DND-41 (cell line): Measurements from ENCODE around the gene PTCD3.

Source experiments
- ATAC-seq: fragments of 200-7000 bp; cut with Tn5 transposase; 3 replicates; pipeline ENCODE4 v1.9.1; 2021; ENCODE audit warnings: low read depth; ENCODE audit not compliant: insufficient read depth
- DNase-seq: peaks from one replicate; pipeline ENCODE4 v3.0.0-alpha.2; 2020
- H2AFZ ChIP-seq: 2 replicates; pipeline ENCODE4 v1.6.0; 2012; ENCODE audit warnings: low read depth, low read length
- H3K27ac ChIP-seq: 2 replicates; pipeline ENCODE4 v1.5.1; 2012; ENCODE audit warnings: low read length, inconsistent platforms
- H3K27me3 ChIP-seq: fragments of 200-600 bp; sonication (generic); 2 replicates; pipeline ENCODE4 v1.6.0; 2012; ENCODE audit warnings: low read length, mild to moderate bottlenecking, inconsistent platforms; ENCODE audit not compliant: insufficient read depth, poor library complexity
- H3K36me3 ChIP-seq: 2 replicates; pipeline ENCODE4 v1.5.1; 2012; ENCODE audit warnings: low read length, inconsistent platforms; ENCODE audit not compliant: insufficient read depth
- H3K4me1 ChIP-seq: 2 replicates; pipeline ENCODE4 v1.5.1; 2012; ENCODE audit warnings: mild to moderate bottlenecking, low read length; ENCODE audit not compliant: insufficient read depth
- H3K4me2 ChIP-seq: 2 replicates; pipeline ENCODE4 v1.6.0; 2012; ENCODE audit warnings: mild to moderate bottlenecking, moderate library complexity, low read length, inconsistent platforms; ENCODE audit not compliant: insufficient read depth
- H3K4me3 ChIP-seq, 2 experiments: fragments of 200-600 bp in 1 of 2; shearing (Covaris generic) in 1 of 2; 2 replicates each; pipeline ENCODE4 v1.5.1; 2012 to 2016; ENCODE audit warnings: inconsistent platforms in 2 of 2, low read length in 2 of 2, mild to moderate bottlenecking in 2 of 2, low read depth in 1 of 2, moderate library complexity in 1 of 2
- H3K79me2 ChIP-seq: 2 replicates; pipeline ENCODE4 v1.6.0; 2012; ENCODE audit warnings: low read length, inconsistent platforms; ENCODE audit not compliant: insufficient read depth
- H3K9ac ChIP-seq: 2 replicates; pipeline ENCODE4 v1.6.0; 2012; ENCODE audit warnings: low read depth, mild to moderate bottlenecking, inconsistent platforms, low read length, moderate library complexity
- H3K9me3 ChIP-seq: 2 replicates; pipeline ENCODE4 v1.5.1; 2012; ENCODE audit warnings: low read length, moderate library complexity, mild to moderate bottlenecking, inconsistent platforms; ENCODE audit not compliant: insufficient read depth, severe bottlenecking
- H4K20me1 ChIP-seq: 2 replicates; pipeline ENCODE4 v1.6.0; 2012; ENCODE audit warnings: low read length; ENCODE audit not compliant: insufficient read depth
- CTCF ChIP-seq: IDR thresholded peaks from 2 replicates; pipeline ENCODE4 v1.5.1; 2012; ENCODE audit warnings: borderline replicate concordance, low read length, moderate library complexity, mild to moderate bottlenecking; ENCODE audit not compliant: poor library complexity, severe bottlenecking; ENCODE audit errors: extremely low read depth
- EZH2 ChIP-seq: IDR thresholded peaks from 3 replicates; pipeline ENCODE4 v1.6.1; 2012; ENCODE audit warnings: borderline replicate concordance, low read depth, mild to moderate bottlenecking, moderate library complexity, low read length, inconsistent platforms; ENCODE audit not compliant: severe bottlenecking

Gene PTCD3

GRCh38 chr2:86185517-86186212 lies 79.6 kb downstream of the PTCD3 start:
- Histone ChIP-seq H3K4me1 (peaks cover 53% of the 10 kb centered on the region), H3K27me3 (no peaks in the 10 kb centered on the region), H3K9ac (0 out of 2 replicates have a peak overlapping the region, but pooled peaks have one; percentile 2), H3K27ac (peak overlapping the region; percentile 64), H3K9me3 (no peaks in the 10 kb centered on the region), H4K20me1 (peaks cover 89% of the 10 kb centered on the region), H2AFZ (no peak overlapping the region), H3K36me3 (peaks cover 31% of the 10 kb centered on the region), H3K79me2 (peaks cover 99% of the 10 kb centered on the region), H3K4me3 (no peak overlapping the region), H3K4me2 (peak overlapping the region; percentile 30)
- TF ChIP-seq EZH2 (no peak), CTCF (no peak)
- ATAC-seq (peak; percentile 63), DNase-seq (no peak)

- H3K9ac ChIP-seq: 0 out of 2 replicates have a peak overlapping the region, but pooled peaks have one; percentile 2
- H3K79me2 ChIP-seq: peaks cover 99% of the 10 kb centered on the region
- 0 out of 4 replicates have a peak overlapping the region, but pooled peaks of 1 of the 2 experiments have one; percentile 9 for H3K4me3 ChIP-seq
- H3K36me3 ChIP-seq: peaks cover 29% of the 10 kb centered on the region
- no peak for ATAC-seq
- H3K4me1 ChIP-seq: peaks cover 53% of the 10 kb centered on the region
- peaks cover 92% of the 10 kb centered on the region for H4K20me1 ChIP-seq
- no peaks in the 10 kb centered on the region for H3K9me3 ChIP-seq
- H3K27me3 ChIP-seq: no peaks in the 10 kb centered on the region
- TF ChIP-seq CTCF (no peak), EZH2 (no peak)
- no peak overlapping the region for H2AFZ ChIP-seq
- no peak for DNase-seq
- peak overlapping the region; percentile 64 for H3K27ac ChIP-seq
- H3K4me2 ChIP-seq: peak overlapping the region; percentile 30
Measured at GRCh38 chr2:86186431-86186830, 80.4 kb downstream of the PTCD3 start.

GRCh38 chr2:86189782-86190416 lies 83.9 kb downstream of the PTCD3 start:
- no peak overlapping the region for H3K27ac ChIP-seq
- peaks cover 99% of the 10 kb centered on the region for H3K79me2 ChIP-seq
- H3K9me3 ChIP-seq: no peaks in the 10 kb centered on the region
- H3K36me3 ChIP-seq: peaks cover 42% of the 10 kb centered on the region
- peaks cover 92% of the 10 kb centered on the region for H4K20me1 ChIP-seq
- no peak for TF ChIP-seq CTCF
- TF ChIP-seq EZH2: no peak
- no peak overlapping the region for H3K9ac ChIP-seq
- H3K4me1 ChIP-seq: peaks cover 77% of the 10 kb centered on the region
- ATAC-seq (no peak), DNase-seq (no peak)
- H3K4me3 ChIP-seq: no peak overlapping the region
- peak overlapping the region; percentile 13; the same call in 1 of the 2 replicates for H3K4me2 ChIP-seq
- no peaks in the 10 kb centered on the region for H3K27me3 ChIP-seq
- no peak overlapping the region for H2AFZ ChIP-seq
